Stimulated activated CD4-positive, alpha-beta T cell treated with anti-CD3 and anti-CD28 coated beads, Interleukin-15, amount 100 ng/mL, for 1 hour (primary cell): ENCODE results near the gene GP2.
"Not testable (repeated sequence)": the region's sequence is repeated elsewhere in the genome, so short reads cannot be mapped to it uniquely, and the experiment has no call there.

Experiments used
- DNase-seq, 2 donors: peaks; one replicate each; pipeline ENCODE4 v3.0.0-alpha.2; 2020; ENCODE audit warnings: low read depth in 1 of 2, low spot score in 1 of 2

Gene GP2

DNA sequence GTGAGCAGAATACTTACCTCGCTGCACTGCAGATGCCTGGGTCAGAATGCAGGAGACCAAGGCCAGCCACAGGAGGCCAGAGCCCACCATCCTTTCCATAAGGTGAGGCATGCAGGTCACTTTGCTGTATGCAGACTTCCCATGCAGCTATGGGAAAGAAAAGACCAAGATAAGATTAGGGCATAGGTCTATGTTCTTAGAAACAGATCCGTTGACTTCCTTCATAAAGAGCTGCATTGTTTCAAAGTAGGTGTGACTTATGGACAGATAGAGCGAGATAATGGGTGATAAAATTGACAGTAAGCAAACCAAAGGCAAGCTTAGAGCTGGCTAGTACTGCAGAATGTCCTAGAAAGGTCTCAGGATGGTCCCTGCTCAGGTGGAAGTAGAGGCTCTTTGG is 992 bp downstream of the GP2 start:
- no peak for DNase-seq

DNA sequence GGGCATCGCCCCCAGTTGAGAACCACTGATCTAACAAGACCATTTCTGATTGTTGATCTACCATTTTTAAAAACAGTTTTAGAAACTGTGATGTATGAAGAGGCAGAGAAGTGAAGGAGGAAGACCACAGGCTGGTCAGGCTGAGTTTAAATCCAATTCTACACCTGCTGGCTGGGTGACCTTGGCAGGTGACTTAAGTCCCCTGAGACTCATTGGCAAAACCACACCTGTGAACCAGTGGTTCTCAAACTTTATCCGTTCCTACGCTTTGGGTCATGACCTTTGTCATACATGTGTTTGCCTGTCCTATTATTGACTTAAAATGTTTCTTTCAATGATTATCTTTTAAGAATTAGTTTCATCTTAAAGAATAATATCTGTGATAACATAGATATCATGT is 2.3 kb downstream of the GP2 start:
- DNase-seq = no peak

DNA sequence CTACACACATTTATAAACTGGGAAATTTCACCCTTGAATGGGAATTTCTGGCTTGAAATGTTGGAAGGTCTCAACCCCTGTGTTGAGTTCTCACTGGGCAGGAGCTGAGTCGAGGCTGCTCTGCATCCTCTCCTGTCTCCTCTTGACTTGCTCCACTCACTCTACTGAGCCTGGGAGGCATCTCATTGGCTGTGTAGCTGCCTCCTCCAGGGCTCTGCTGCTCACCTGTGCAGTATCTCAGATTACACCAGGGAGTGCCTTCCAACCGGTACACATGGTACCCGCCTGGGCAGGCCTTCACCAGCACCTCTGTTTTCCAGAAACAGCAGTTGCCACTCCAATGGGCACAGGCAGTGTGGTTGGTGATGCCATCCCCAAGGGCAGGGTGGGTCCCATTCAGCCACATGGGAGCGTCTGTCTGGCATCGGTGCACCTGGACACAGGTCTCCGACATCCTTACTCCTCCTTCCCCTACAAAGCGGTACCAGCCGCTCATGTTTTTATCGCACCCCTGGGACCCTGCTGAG is 3.7 kb downstream of the GP2 start:
- no peak for DNase-seq

DNA sequence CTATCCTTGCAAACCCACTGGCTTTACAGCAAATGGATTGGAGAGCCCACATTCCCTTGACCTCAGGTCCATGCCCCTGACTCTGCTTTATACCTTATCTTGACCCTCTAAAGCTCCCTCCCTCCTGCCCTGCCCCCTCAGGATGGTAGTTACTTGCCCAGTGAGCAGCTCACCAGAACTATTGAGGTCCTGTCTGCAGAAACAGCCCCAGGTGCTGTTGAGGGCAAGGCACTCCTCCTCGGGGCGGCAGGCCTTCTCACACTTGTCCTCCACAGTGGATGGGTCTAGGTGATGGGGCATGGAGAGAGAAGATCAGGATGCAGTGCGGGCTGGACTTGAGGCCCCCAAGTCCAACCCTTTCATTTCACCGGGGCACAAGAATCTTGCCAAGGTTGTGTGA is 4.6 kb downstream of the GP2 start:
- DNase-seq = no peak

DNA sequence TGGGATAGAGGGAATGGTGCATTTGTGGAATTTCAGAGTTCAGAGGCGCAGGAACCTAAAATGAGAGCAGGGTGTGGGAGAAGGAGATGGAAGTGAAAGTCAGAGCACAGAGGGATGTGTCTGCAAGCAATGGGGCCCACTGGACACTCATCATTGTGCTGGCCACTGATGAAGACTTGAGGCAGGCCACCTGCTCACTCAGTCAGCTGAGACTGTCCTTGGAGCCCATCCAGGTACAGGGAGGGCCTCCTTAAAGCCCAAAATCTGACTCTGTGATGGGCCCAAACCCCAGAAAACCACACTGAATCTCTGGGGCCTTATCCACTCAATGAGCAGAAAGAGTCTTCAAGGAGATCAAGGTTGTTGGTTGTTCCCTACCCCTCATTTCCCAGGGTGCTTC is 5.6 kb downstream of the GP2 start:
- no peak for DNase-seq

DNA sequence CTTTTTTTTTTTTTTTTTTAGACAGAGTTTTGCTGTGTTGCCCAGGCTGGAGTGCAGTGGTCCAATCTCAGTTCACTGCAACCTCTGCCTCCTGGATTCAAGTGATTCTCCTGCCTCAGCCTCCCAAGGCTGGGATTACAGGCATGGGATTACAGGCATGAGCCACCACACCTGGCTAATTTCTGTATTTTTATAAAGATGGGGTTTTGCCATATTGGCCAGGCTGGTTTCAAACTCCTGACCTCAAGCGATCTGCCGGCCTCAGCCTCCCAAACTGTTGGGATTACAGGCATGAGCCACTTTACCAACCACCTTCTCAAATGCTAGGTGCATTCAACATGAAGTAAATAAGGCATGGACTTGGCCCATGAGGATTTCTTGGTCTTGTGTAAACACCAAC is 6.3 kb downstream of the GP2 start:
- DNase-seq = not testable (repeated sequence)

DNA sequence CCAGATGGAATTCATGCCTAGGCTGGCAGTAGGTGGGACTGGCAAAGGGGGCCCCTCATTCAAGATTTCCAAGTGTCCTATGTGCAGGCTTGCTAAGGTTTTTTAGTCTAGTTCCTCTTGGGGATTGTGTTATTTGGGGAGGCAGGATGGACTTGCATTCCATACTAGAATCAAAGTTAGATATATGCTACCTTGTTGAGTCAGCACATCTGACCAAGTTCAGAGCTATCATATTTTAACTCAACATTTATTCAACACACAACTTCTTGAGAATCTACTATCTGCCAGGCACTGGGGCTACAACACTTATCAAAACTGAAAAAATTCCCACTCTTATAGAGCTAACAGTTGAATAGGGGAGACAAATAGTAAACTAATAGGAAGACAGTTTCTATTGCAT is 6.7 kb downstream of the GP2 start:
- no peak for DNase-seq

DNA sequence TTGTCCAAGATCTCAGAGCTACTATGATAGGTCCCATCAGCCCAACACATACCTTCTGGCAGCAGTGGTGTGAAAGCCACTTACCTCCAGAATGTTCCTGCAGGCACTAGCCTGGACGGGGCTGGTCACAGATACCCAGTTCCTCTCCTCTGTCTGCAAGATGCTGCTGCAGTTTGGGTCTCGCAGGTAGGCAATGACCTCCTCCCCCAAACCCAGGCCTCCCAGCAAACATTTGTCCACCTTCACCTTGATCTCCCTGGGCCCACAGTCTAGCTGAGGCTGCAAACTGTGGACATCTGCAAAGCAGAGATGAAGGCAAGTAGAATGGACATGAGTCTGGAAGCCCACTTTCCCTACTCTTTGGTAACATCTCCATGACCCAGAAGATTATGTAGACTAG is 7.1 kb downstream of the GP2 start:
- DNase-seq = no peak

DNA sequence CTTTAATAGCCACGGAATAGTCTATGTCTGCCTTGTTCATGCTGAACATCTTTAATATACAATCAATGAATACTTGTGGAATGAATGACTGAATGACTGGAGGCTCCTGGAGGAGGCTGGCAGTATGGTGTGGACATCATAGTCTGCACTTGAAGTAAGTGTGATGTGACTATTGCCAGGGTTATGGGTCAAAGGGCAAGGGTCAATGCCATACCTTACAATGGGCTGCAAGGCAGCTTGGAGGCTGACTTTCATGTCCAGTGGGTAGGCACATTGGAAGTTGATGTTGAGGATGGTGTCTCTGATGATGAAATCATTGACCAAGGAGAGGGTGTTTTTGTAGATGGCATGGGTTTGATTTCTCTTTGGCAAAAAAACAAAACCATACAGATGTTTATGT is 7.9 kb downstream of the GP2 start:
- no peak for DNase-seq

DNA sequence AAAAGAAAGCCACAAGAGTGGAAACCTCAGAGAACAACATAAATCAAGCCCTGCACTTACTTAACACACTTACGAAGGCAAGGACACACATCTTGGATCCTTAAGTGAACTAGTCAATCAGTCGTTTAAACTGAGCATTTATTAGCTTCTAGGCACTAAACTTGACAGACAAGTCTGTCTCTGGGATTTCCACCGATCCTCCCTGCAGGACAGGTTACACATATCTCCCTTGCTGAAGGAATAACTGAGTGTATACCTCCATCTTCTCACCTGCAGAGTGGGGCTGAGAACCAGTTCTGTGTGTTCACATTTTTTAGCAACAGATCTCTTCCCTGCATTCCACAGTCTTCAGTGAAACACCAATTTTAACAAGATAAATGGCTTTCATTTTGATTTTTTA is 8.9 kb downstream of the GP2 start:
- no peak for DNase-seq

DNA sequence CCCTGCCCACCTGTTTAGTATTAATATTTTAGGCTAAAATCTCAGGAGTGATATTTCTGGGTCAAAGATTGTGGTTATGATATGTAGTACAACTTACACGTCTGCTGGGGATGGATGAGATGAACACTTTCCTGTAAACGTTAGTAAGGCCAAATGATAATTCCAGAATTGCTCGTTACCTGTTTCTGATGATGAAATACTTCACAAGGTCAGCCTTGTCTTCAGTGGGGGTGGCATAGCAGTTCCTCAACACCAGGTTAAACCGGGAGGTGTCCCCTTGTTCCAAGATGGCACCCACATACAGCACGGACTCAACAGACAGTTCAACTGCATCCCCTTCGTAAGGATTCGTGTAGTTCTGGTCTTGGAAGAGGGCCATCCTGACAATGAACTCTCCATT is 9.3 kb downstream of the GP2 start:
- no peak for DNase-seq

DNA sequence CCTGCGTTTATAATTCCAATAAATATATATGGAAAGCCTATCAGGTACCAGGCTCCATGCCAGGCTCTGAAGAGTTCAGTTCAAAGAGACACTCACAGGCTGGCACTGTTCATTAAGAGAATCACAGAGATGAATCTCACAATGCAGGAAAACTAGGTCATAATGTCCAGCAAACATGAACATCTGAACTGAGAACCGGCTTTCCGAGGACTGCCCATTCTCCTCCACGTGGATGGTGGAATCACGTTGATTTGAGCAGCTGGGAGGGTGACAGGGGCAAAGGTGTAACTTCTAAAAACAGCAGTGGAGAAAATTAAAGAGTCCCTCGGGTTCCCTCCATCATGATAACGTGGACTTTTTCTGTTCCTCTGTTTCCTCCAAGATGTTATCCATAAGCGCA is 10.2 kb downstream of the GP2 start:
- no peak for DNase-seq

DNA sequence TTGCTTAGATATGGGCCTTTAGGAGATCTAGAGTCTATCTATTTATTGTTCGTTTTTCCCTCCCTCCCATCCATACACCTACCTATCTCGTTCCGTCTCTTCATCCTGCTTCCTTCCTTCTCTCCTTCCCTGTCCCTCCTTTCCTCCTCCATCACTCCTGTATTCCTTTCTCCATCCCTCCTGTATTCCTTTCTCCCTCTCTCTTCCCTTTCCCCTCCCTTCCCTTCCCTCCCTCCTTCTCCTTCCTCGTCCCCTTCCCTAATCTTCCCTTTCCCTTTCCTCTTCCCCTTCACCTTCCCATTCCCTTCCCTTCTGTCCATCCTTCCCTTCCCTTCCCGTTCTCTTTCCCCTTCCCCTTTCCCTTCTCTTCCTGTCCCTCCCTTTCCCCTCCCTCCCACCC is 10.6 kb downstream of the GP2 start:
- DNase-seq = no peak

DNA sequence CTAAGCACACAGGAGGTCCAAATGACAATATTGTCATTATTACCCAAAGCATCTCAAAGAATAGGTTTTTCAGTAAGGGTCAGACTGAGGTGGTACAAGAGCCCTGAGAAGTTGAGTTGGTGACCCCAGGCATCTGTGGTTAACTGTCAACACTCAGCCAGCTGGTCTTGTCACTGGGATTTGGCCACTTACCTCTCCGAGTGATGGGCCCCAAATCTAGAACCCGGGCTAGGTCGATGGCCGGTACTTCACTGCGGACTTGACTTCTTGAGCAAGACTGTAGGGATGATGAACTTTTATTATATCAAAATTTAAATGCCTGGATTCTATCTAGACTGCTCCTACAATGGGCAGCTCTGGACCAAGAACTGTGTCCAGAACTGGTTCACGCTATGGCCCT is 11.5 kb downstream of the GP2 start:
- DNase-seq = no peak

DNA sequence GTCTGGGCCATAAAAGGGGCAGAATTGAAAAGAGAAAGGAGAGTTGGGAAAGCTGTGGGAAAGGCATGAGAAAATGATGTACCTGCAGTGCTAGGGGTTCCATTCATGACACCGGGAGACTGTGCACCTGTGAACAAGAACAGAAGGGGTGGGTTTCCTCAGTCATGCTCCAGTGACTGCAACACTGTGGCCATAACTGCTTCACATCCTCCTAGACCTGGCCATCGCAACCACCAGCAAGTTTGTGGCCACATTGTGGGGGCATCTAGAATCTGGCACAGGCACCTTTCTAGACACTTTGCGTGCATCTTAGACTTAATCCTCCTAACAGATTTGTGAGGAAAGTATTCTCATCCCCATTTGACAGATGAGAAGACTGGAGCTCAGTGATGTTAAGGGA is 12.7 kb downstream of the GP2 start:
- no peak for DNase-seq

DNA sequence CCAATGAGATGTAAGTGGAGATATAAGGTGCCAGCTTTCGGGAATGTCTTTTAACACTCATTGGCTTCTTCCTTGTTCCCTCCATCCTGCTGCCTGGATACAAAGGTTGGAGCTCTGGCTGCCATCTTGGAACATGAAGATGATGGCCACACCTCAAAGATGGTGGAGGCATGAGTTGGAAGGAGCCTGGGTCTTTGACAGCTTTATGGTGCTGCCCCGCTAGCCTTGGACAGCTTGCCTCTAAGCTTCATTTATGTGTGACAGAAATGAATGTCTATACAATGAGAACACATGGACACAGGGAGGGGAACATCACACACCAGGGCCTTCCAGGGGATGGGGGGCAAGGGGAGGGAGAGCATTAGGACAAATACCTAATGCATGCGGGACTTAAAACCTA is 13.6 kb downstream of the GP2 start:
- DNase-seq = no peak

DNA sequence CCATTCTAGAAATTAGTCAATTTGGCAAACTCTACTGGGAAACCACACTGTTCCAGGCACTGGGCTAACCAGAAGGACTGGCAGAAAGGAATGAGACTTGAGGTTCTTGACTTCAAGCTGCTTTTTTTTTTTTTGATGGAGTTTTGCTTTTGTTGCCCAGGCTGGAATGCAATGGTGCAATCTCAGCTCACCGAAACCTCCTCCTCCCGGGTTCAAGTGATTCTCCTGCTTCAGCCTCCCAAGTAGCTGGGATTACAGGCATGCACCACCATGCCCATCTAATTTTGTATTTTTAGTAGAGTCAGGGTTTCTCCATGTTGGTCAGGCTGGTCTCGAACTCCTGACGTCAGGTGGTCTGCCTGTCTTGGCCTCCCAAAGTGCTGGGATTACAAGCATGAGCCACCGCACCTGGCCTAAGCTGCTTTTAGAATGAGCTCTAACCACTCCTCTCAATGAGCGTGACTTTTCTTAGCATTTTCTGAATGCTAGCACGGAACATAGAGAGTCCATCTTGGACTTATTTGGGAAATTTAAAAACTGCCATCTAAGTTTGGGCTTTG is 14.7 kb downstream of the GP2 start:
- not testable (repeated sequence) for DNase-seq

DNA sequence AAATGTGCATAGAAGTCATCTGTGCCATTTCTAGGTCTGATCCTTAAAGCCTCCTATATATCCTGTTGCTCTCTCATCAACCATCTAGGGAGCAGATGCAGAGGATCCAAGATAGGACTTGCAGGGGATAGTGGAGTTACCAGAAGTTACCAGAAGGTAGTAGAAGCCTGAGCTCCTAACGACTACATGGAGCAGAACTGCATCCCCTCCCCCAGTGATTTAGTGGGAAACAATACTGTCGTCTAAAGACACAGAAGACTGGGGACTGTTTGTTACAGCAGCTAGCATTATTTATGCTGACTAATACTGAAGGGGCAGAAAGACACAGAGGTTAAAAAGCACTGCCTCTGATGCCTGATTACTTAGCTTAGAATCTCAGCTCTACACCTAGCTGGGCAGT is 15.8 kb downstream of the GP2 start:
- no peak for DNase-seq

DNA sequence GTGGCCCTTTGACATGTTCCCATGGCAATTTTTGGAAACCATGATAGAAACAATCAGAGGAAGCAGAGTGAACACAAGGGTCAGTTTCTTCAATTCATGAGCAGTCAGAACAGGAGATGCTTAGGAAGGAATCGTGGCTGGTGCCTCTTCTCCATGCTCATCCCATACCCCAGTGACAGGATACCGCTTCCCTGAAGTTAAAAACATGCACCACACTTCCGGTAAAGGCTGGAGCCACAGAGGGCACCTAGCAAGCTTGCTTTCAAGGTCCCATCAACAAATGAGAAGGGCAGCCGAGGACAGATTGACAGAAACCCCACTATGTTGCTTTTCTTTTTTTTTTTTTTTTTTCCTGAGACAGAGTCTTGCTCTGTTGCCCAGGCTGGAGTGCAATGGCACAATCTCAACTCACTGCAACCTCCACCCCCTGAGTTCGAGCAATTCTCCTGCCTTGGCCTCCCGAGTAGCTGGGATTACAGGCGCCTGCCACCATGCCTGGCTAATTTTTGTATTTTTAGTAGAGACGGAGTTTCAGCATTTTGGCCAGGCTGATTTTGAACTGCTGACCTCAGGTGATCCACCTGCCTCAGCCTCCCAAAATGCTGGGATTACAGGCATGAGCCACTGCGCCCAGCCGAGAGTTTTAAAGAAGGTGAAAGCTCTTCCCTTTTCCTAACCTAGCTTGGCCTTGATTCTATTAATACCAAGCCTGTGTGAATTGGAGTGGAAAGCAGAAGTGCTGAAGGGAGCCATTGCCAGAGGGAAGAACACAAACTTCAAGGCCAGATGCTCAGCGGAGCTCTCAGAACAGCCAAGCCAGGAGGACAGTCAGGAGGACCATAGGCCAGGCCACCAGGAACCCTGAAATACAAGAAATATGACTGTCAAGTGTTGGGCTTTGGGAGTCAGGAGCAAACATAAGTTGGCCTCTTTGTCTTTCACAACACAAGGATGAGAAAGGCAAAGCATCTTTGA is 16.6 kb downstream of the GP2 start:
- DNase-seq = no peak

DNA sequence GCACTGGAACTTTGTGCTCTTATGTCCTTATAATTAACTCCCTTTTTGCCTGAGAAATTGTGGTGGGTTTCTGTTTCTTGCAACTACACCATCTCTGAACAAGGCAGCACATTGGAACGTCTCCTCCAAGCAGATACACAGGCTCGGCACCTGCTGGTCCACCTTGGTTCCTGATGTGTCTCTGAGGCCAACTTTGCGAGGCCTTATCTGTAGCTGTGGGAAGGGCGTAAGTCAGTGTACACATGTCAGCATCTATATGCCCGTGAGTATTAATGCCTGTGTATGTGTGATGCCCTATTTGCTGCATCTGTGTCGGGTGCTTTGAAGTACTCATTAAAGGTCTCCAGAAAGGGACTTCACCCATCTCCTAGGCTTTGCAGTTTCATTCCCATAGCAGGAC is 17.5 kb downstream of the GP2 start:
- no peak for DNase-seq

DNA sequence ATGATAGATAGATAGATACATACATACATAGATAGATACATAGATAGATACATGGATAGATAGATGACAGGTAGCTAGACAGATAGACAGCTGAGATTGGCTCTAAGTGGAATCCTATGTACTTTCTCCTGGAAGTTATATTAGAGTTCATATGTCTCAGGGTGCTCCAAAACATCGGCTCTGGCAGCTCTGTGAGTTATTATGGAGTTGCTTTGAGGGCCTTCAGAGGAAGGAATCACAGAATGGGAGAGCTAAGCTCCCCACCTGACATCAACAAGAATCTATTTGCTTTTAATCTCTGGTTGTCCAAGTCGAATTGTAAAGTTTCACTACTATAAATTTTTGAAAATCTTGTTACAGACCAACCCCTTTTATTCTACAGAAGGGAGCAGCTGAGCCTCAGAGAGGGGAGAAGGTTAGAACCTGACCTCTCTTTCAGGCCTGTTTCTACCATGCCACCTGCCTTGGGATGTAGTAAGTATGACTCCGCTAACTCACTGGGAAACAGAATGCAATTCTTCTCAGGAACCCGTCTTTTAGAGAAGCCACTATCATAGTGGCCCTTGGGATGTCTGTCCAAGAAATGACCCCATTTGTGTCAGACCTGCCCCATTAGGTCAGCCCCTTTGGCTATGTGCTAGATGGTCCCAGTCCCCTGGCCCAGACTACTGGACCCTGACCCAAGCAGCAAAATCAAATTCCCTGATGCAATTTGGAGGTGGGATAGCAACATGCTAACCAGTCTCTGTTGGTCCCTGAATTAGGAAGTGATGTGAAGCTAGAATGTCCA is 18.3 kb downstream of the GP2 start:
- no peak for DNase-seq

DNA sequence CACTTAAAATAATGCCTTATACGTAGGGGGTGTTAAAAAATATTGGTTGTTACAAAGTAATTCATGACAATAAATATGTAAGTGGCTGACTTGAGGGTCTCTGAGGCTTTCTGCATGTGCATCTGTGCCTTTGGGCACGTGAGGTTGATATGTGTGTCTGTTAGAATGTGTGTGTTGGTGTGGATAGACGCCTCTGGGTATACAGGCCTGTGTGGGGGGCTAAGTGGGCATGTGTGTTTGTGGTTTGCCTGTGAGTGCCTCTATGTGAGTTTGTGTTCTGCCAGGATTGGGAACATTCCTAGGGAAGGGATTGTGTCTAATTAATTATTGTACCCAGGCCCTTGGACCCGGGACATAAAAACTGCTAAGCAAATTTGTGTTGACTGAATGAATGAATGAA is 19.0 kb downstream of the GP2 start:
- DNase-seq = no peak
